Kidney tubule cell (primary cell): Measurements from ENCODE around the gene SLC25A20.

Experiments used
- DNase-seq: peaks from one replicate; pipeline ENCODE4 v3.0.0-alpha.2; 2018; ENCODE audit warnings: low spot score

SLC25A20 gene

GRCh38 chr3:48897460-48898376 lies 964 bp downstream of the SLC25A20 start:
- DNase-seq = no peak

DNA sequence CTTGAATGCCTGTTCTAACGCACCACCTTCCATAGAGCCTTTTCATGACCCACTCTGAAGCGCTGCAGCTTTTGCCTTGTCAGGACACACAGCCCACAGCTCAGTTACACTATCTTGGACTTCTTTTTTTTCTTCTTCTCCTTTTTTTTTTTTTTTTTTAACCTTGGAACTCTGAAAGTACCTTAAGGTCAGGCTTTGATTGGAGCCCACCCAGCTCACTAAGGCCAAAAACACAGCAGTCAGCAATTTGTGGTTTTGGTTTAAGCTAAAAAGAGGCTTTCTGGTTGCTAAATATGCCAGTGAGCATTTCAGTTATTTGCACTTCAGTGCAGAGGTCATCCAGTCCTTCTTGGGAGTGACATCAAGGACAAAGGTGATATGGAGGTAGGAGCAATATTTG lies 1.7 kb downstream of the SLC25A20 start:
- no peak for DNase-seq

- no peak for DNase-seq
Measured at GRCh38 chr3:48894516-48894915, 4.2 kb downstream of the SLC25A20 start.

GRCh38 chr3:48891606-48892005 lies 7.1 kb downstream of the SLC25A20 start:
- DNase-seq = no peak

DNA sequence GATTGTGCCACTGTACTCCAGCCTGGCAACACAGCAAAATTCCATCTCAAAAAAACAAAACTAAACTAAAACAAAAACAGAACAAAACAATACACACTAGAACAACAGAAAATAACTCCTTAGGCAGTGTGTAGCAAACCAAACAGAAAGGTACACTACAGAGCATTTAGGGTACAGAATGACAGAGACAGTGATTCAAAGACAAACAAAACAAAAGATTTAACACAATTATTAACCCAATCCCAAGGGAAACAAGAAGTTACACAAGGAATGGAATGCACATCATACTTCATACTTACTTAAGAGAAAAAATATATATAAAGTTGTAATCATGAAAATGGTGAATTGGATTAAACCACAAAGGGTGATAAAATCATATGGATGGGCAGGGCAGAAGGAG lies 12.9 kb downstream of the SLC25A20 start:
- no peak for DNase-seq

GRCh38 chr3:48881652-48882114 lies 17.0 kb downstream of the SLC25A20 start:
- DNase-seq = no peak

DNA sequence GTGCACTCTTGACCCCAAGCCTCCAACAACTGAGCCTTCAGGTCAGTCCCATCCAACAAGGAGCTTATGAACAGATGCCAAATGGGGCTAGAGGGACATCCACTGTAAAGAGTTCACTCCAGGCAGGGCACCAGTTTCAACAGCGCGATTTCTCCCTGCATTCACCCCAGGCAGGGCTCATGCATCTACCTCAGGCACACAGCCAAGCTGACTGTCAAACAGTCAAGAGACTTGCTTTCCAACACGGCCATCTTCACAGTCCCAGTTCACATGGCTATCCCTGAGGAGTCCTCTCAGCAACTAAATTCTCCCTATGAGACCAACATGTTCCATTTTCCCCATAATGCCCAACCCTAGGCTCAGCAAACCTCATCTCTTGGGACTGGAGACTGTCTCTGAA lies 17.7 kb downstream of the SLC25A20 start:
- DNase-seq = no peak

- DNase-seq = no peak
Measured at GRCh38 chr3:48879994-48880377, 18.7 kb downstream of the SLC25A20 start.

GRCh38 chr3:48879307-48879993 lies 19.2 kb downstream of the SLC25A20 start:
- DNase-seq = no peak

GRCh38 chr3:48877671-48878070 lies 21.0 kb downstream of the SLC25A20 start:
- DNase-seq = no peak

DNA sequence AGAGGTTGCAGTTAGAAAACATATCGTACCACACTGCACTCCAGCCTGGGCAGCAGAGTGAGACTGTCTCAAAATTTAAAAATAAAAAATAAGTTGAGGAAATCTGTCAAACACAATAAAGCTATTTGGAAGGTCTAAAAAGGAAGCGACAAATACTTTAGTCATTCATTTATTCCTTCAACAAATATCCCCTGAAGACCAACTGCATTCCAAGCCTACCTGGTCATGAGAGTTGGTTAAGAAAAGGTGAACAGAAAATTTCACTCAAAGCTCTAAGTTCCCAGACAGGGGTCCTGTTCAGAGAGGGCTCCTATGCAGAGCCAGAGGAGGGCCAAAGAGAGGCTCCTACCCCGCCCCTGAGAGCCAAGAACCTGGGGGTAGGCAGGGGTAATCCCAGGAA lies 35.6 kb downstream of the SLC25A20 start:
- peak; percentile 73 for DNase-seq

DNA sequence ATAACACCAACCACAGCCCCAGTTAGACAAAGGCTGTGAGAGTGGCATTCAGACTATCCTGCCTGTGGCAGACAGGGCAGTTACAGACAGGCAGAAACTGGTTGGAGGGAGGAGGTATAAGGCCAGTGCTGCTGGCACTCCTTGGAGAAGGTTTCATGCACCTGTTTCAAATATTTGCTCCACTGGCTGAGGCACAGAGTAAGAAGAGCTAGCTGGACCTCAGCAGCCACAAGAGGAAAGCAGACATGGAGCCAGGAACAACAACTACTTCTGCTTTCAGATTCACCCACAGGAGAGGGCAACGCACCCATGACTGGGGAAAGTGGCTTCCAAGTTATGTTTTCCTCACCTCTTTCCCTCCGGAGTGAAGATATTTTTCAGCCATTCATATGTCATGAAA lies 39.5 kb downstream of the SLC25A20 start:
- DNase-seq = no peak

GRCh38 chr3:48858709-48859108 lies 40.0 kb downstream of the SLC25A20 start:
- DNase-seq = no peak

DNA sequence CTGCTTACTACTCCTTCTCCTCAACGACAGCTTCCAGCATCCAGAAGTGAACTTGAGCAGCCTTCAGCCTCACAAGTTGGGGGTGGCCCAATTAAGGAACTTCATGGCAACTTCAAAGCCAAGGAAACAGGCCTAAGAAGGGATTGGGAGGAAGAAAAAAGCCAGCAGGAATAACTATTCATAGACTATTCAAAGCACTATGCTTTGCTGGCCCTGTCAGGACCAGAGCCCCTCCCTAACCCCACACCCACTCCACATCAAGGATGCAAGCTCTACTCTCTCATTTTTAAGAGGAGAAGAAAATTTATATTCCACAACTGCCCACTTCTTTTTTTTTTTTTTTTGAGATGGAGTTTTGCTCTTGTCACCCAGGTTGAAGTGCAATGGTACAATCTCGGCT lies 41.0 kb downstream of the SLC25A20 start:
- DNase-seq = no peak

DNA sequence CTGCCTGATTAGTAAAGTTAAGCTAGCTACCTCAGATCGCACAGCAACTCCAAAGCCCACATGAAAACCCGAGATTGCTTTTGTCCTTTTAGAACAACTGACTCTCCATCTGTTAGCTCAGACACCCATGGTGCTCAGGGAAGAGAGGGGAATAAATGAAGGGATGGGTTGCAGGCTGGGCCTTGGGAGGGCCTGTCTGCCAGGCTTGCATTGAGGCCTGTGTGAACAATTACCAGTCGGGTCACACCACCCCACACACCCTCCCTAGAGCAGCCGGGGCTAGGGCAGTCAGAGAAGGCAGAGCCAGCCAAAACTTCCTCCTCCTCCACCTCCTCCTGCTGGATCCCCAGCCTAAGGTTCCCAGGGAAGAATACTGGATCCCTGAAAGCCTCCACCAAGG lies 42.2 kb downstream of the SLC25A20 start:
- no peak for DNase-seq

GRCh38 chr3:48855681-48856447 lies 42.8 kb downstream of the SLC25A20 start:
- DNase-seq = no peak

- no peak for DNase-seq
Measured at GRCh38 chr3:48852151-48852550, 46.5 kb downstream of the SLC25A20 start.

- DNase-seq = no peak
Measured at GRCh38 chr3:48851407-48851806, 47.3 kb downstream of the SLC25A20 start.

DNA sequence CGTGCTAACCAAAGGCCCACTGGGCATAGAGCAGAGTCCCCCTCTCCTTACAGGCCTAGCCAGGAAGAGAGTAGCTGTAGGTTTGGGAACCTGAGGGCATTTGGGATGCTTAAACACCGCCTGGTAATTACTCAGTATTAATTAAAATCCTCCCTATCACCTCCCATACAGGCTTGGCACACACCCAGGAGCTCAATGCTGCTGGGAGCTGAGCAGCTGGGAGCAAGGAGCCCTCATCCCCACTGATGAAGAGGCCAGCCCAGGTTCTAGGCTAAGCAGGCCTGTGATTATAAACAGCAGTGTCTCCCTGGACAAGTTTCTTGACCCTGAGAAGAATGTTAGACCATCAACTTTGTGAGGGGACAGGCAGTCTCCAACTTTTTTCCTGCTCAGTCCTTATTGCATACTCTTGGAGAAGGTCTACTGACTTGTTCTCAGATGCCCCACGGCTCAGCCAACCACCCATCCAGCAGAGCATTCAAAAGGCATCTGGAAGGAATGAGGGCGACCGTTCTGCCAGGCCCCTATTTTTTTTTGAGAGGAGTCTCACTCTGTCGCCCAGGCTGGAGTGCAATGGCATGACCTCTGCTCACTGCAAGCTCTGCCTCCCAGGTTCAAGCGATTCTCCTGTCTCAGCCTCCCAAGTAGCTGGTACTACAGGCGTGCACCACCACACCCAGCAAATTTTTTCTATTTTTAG lies 49.7 kb downstream of the SLC25A20 start:
- DNase-seq = no peak

- DNase-seq = peak; percentile 91
Measured at GRCh38 chr3:48847504-48848423, 50.9 kb downstream of the SLC25A20 start, which contains the start of gene PRKAR2A. Gene PRKAR2A, minus strand, starts transcription at chr3:48847874. Its CDS starts 278 bp downstream, at chr3:48847596.

- peak; percentile 83 for DNase-seq
Measured at GRCh38 chr3:48847053-48847503, 51.6 kb downstream of the SLC25A20 start.
